HG02763 (cell line): ENCODE results near the gene CROCC2.

Source experiments
- ATAC-seq: cut with Tn5 transposase; IDR thresholded peaks from one replicate; pipeline ENCODE4 v1.9.1; 2021; ENCODE audit warnings: mild to moderate bottlenecking, moderate library complexity; ENCODE audit not compliant: unreplicated experiment

Gene CROCC2

GRCh38 chr2:240983361-240983995 is 77.3 kb downstream of the CROCC2 start:
- no peak for ATAC-seq

GRCh38 chr2:240983996-240984498 is 77.9 kb downstream of the CROCC2 start:
- no peak for ATAC-seq

GRCh38 chr2:240985881-240986786 is 80.0 kb downstream of the CROCC2 start:
- no peak for ATAC-seq

- no peak for ATAC-seq
Measured at GRCh38 chr2:240986787-240987411, 80.8 kb downstream of the CROCC2 start.

DNA sequence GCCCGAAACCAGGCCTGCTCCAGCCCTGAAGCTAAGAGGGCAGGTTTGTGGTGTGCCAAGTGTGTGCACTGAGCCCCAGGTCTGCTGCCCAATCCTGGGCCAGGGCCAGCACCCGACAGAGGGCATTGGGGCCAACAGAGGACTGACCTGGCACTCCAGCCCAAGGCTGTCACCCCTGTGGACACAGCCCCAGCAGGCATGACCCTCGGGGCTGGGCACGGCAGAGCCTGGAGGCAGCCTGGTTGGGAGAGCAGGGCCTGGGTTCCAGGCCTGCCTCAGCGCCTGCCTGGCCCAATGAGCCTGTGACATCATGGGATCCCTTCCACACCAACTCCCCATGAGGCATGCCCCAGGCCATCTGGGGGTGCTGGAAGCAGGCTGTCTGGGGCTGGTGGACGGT is 81.5 kb downstream of the CROCC2 start:
- ATAC-seq: no peak

DNA sequence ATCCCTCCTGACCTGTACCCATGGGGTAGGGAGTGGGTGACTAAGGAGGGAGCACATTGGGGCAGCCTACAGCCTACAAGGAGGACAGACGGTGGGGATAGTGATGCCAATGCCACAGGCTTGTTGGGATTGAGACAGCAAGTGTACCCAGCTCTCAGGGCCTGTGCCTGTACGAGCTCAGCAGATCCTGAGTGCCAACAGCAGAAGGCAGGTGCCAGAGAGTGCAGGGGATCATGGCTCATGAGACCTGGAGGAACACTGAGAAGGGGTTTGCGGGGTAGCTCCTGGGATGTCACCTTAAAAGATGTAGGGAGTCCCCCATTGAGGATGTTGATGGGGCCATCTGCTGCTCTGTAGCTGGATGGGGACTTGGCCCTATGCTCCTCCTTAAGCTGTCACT is 82.0 kb downstream of the CROCC2 start:
- ATAC-seq: no peak

- ATAC-seq: no peak
Measured at GRCh38 chr2:240988571-240989271, 82.6 kb downstream of the CROCC2 start.

DNA sequence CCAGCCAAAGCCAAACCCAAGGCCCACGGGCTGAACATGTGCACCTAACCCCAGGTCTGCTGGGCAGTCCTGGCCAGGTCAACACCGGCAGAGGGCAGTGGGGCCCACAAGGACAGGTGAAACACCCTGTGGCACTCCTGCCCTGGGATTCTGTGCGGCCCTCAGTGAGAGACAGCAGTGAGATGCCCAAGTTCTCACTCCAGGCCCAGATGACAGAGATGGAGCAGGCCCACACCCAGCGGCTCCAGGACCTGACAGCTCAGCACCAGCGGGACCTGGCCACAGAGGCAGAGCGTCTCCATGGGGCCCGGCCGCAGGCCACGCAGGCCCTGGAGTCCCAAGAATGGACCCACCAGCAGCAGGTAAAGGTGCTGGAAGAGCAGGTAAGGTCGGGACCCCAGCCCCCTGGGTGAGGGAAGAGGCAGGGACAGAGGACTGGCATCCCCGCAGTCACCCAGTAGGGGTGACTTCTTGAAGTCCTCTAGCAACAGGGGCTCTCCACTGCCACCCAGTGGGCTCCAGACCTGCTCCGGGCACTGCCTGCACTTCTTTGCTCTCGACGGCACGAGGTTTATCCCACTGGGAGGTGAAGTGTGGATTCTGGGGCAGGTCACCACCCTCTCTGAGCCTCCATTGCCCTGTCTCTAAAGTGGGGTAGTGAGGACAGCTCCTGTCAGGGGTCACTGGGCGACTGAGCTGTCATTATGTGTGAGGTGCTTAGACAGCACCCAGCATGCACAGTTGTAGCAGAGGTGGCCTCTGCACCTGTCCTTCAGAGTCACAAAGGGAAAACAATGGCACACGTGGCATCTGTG is 83.5 kb downstream of the CROCC2 start:
- ATAC-seq: no peak

DNA sequence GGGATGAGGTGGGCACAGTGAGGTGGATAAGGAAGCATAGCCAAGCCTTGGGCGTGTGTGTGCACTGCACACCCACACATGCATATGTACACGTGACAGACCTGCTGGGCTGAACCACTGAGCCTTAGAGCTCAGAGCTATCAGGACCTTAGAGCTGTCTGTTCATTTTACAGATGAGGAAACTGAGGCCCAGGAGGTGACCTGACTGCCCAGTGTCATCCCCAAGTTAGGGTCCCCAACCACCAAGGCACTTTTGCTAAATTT is 84.1 kb downstream of the CROCC2 start:
- no peak for ATAC-seq

- no peak for ATAC-seq
Measured at GRCh38 chr2:240990726-240991377, 84.7 kb downstream of the CROCC2 start.

DNA sequence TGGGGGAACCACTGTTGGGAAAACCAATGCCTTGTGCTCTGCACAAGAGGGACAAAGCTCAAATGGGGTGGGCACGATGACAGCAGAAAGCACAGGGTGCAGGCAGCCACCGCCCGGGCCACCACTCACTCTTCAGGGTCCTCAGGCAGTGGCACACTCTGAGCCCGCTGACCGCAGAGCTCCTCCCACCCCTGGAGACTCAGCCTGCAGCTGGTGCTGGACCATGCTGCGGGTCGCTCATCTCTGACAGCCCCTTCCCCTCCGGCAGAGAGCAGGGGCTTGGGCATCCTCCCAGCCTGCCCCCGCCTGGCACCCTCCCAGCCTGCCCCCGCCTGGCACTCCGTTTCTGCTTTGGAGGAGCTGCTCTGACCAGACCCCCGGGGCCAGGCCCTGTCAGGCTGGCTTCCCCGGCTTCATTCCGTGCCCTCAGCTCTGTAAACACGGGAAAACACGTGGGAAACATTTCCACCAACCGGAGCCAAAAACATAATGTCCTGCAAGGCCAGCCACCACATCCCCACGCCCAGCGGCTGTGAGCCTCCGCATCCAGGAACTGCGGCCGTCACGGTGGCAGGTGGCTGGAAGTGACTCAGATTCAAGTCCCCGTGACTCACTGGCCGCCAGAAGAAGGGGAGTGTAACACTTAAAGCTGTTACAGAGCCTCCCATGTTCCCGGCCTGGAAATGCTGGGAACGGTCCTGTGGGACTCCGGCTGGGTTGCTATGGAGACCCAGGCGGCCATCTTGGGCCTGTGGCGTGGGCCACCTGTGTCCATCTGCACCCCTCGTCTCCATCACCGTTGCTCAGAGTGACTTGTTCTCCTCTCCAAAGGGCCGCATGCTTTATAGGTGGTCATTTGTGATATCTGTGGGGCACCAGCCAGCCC is 85.5 kb downstream of the CROCC2 start:
- ATAC-seq: no peak

GRCh38 chr2:240992572-240993291 is 86.6 kb downstream of the CROCC2 start:
- ATAC-seq: no peak

DNA sequence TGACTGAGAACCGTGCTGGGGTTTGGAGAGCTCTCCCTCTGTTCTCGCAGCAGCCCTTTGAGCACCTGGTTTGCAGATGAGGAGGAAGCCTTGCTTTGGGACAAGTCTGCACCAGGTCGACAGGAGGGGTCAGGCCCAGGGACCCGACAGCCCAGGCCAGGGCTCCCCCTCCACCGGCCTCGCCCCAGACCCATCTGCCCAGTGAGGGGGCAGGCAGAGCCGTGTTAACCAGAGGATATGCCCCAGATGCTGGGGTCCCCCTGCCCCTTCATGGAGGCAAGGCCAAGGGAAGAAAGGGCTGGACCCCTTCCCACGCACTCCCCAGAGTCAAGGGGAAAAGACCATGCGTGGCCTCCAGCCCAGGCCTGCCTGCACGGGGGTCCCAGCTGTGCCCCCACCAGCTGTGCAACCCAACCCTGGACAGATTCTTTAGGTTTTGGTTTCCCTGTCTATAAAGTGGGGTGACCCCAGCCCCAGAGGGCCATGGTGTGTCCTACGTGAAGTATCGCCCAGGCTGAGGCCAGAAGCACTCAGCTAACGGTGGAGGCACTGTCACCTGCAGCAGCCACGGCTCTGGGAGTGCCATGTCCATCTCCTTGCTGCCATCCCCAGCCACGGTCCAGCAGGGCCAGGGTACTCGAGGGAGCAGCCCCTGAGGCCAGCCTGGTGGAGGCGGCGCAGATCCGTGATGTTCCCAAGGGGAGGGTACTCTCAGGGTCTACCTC is 87.5 kb downstream of the CROCC2 start:
- no peak for ATAC-seq

DNA sequence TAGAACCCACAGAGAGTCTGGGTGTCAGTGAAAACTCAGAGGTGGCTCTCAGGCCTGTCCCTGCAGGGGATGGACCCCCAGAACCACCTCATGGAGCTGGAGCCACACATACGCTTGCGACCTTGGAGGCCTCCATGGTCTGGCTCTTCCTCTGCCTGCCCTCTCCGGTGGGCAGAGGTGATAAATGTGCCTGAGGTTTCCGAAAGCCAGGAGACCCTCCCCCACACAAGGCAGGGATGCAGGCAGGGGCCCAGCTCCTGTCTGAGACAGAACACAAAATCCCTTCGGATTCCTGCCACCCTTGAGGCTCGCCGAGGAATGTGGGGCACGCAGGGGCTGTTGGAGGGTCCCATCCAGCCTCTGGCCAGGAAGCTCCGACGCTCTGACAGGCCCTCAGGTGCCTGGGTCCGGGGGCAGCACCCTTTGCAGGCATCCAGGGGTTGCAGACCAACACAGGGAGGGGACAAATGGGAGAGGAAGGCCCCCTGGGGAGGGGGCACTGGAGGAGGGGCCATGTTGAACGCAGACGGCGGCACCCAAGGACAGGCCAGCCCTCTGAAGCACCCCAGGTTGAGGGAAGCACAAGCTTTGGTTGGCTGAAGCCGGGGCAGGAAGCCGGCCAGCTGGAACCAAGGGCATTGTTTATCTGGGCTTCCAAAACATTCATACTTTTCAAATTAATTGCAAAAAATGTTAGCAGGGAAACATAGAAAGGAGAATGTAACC is 88.2 kb downstream of the CROCC2 start:
- no peak for ATAC-seq

DNA sequence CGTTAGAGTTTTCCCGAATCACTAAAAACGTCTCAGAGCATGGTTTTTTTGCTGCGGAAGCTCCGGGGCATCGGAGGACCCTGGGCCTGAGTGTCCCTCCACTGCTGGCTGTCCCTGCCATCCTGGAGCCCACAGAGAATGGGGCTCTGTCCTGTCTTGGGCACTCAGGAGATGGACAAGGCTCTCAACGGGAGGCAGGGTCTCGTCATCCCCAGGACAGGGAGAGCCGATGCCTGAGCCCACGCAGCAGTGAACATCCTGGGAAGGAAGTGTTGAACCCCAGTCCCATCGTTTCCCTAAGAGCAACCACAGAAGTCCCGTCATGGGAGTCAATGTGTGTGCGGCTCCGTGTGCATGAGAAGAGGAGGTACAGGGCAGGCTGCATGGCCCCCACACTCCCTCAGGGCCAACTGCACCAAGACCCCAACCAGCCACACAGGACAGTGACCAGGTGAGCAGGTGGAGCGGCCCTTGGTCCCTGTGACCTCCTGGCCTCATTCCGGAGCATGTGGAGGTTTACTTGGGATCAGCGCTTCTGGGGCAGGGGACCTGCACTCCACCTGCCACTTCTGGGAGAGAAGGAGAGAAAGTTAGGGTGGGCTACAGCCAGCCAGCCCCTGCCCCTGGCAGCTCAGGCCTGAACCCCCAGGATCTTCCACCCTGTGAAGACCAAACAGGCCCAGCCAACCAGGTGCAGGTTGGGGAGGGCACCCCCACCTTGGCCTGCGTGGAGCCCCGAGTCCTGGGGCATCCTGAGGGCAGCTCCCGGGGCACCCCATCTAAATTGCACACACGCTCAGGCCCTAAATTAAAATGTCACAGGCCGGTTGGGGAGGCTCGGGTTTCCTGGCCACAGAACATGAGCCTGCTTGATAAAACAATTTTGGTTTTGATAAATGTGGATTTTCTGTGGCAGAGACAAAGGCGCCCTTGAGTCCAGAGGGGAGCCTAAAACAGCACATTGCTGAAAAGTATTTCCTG is 89.2 kb downstream of the CROCC2 start:
- no peak for ATAC-seq
